HEK293 (cell line): ENCODE results near the gene FNDC3A.

Experiments
- CTCF ChIA-PET: fragments of 350-600 bp; formaldehyde crosslinking; extraction: SDS; loops from one replicate; lab custom pipeline; 2021; ENCODE audit warnings: antibody characterized with exemption; lab: Yijun Ruan, JAX
- POLR2A ChIA-PET: fragments of 300-600 bp; formaldehyde crosslinking; extraction: SDS; loops from one replicate; lab custom pipeline; 2020; ENCODE audit warnings: antibody characterized with exemption, inconsistent platforms; lab: Yijun Ruan, JAX
- H3K27ac ChIP-seq: fragments of 200-500 bp; sonication (Bioruptor generic); 2 replicates; pipeline ENCODE4 v1.5.1; 2014; ENCODE audit warnings: low read depth, low read length, control low read depth, inconsistent platforms; ENCODE audit errors: extremely low read depth
- H3K36me3 ChIP-seq, 2 experiments: fragments of 200-500 bp in 1 of 2; sonication (Bioruptor generic) in 1 of 2; 1 replicate in 1 of 2; 2 replicates in 1 of 2; pipeline ENCODE4 v1.5.1; 2014 to 2017; ENCODE audit warnings: inconsistent platforms in 2 of 2, low read length in 2 of 2; ENCODE audit not compliant: control insufficient read depth in 2 of 2, insufficient read depth in 1 of 2
- H3K4me1 ChIP-seq: fragments of 200-500 bp; sonication (Bioruptor generic); 2 replicates; pipeline ENCODE4 v1.5.1; 2014; ENCODE audit warnings: mild to moderate bottlenecking, low read length, inconsistent platforms; ENCODE audit not compliant: control insufficient read depth, insufficient read depth
- H3K4me3 ChIP-seq: 2 replicates; pipeline ENCODE4 v1.5.1; 2011; ENCODE audit warnings: low read depth, mild to moderate bottlenecking, control low read depth, low read length, moderate library complexity
- H3K9me3 ChIP-seq: fragments of 200-500 bp; sonication (Bioruptor generic); 2 replicates; pipeline ENCODE4 v1.5.1; 2014; ENCODE audit warnings: low read depth, low read length, inconsistent platforms; ENCODE audit not compliant: control insufficient read depth, insufficient read depth
- GFI1B ChIP-seq: fragments of 450-650 bp; formaldehyde crosslinking; IDR thresholded peaks from 2 replicates; pipeline ENCODE4 v1.5.1; 2016; ENCODE audit warnings: missing biosample characterization, missing genetic modification characterization
- HOXA7 ChIP-seq: sonication (generic); formaldehyde crosslinking; IDR thresholded peaks from 2 replicates; pipeline ENCODE4 v1.8.1; 2022; ENCODE audit warnings: missing genetic modification reagents, borderline replicate concordance
- HOXD13 ChIP-seq: sonication (generic); formaldehyde crosslinking; IDR thresholded peaks from 2 replicates; pipeline ENCODE4 v1.8.0; 2022; ENCODE audit warnings: missing genetic modification reagents, borderline replicate concordance
- KLF10 ChIP-seq: fragments of 450-650 bp; IDR thresholded peaks from 2 replicates; pipeline ENCODE4 v1.5.1; 2018; ENCODE audit warnings: missing biosample characterization, mild to moderate bottlenecking, missing genetic modification characterization
- KLF16 ChIP-seq: fragments of 450-650 bp; formaldehyde crosslinking; IDR thresholded peaks from 2 replicates; pipeline ENCODE4 v1.5.1; 2017; ENCODE audit warnings: missing biosample characterization, missing genetic modification characterization
- YY1 ChIP-seq: fragments of 450-650 bp; formaldehyde crosslinking; IDR thresholded peaks from 2 replicates; pipeline ENCODE4 v1.5.1; 2018; ENCODE audit warnings: missing biosample characterization, missing genetic modification characterization
- ZFP3 ChIP-seq: fragments of 450-650 bp; formaldehyde crosslinking; IDR thresholded peaks from 2 replicates; pipeline ENCODE4 v1.5.1; 2016; ENCODE audit warnings: low read depth, missing biosample characterization, missing genetic modification characterization
- ZNF146 ChIP-seq: fragments of 450-650 bp; formaldehyde crosslinking; IDR thresholded peaks from 2 replicates; pipeline ENCODE4 v1.5.1; 2016; ENCODE audit warnings: missing biosample characterization, missing genetic modification characterization
- ZNF157 ChIP-seq: fragments of 450-650 bp; formaldehyde crosslinking; IDR thresholded peaks from 2 replicates; pipeline ENCODE4 v1.5.1; 2016; ENCODE audit warnings: missing biosample characterization, missing genetic modification characterization
- ZNF16 ChIP-seq: fragments of 450-650 bp; formaldehyde crosslinking; IDR thresholded peaks from 2 replicates; pipeline ENCODE4 v1.5.1; 2016; ENCODE audit warnings: low read depth, missing biosample characterization, missing genetic modification characterization
- ZNF223 ChIP-seq: fragments of 450-650 bp; formaldehyde crosslinking; IDR thresholded peaks from 2 replicates; pipeline ENCODE4 v1.5.1; 2016; ENCODE audit warnings: missing biosample characterization, missing genetic modification characterization
- ZNF23 ChIP-seq: fragments of 450-650 bp; formaldehyde crosslinking; IDR thresholded peaks from 2 replicates; pipeline ENCODE4 v1.5.1; 2016; ENCODE audit warnings: missing biosample characterization, missing genetic modification characterization, borderline replicate concordance
- ZNF324 ChIP-seq: fragments of 450-650 bp; formaldehyde crosslinking; IDR thresholded peaks from 2 replicates; pipeline ENCODE4 v1.5.1; 2016; ENCODE audit warnings: missing biosample characterization, missing genetic modification characterization
- ZNF341 ChIP-seq: fragments of 450-650 bp; formaldehyde crosslinking; IDR thresholded peaks from 2 replicates; pipeline ENCODE4; 2016; ENCODE audit warnings: low read depth, missing biosample characterization, missing genetic modification characterization
- ZNF354C ChIP-seq: fragments of 450-650 bp; formaldehyde crosslinking; IDR thresholded peaks from 2 replicates; pipeline ENCODE4 v1.5.1; 2016; ENCODE audit warnings: missing biosample characterization, missing genetic modification characterization, low read depth, borderline replicate concordance
- ZNF404 ChIP-seq: fragments of 450-650 bp; formaldehyde crosslinking; IDR thresholded peaks from 2 replicates; pipeline ENCODE4 v1.5.1; 2017; ENCODE audit warnings: missing biosample characterization, missing genetic modification characterization
- ZNF600 ChIP-seq: fragments of 450-650 bp; formaldehyde crosslinking; IDR thresholded peaks from 2 replicates; pipeline ENCODE4 v1.5.1; 2016; ENCODE audit warnings: missing biosample characterization, missing genetic modification characterization
- ZNF654 ChIP-seq: fragments of 450-650 bp; formaldehyde crosslinking; IDR thresholded peaks from 2 replicates; pipeline ENCODE4 v1.5.1; 2016; ENCODE audit warnings: low read depth, missing biosample characterization, missing genetic modification characterization
- ZNF664 ChIP-seq: fragments of 450-650 bp; formaldehyde crosslinking; IDR thresholded peaks from 2 replicates; pipeline ENCODE4 v1.5.1; 2016; ENCODE audit warnings: missing biosample characterization, missing genetic modification characterization
- ZNF747 ChIP-seq: fragments of 450-650 bp; formaldehyde crosslinking; IDR thresholded peaks from 2 replicates; pipeline ENCODE4 v1.5.1; 2016; ENCODE audit warnings: missing biosample characterization, missing genetic modification characterization
- TF ChIP-seq, protein P1 (sequence below): fragments of 450-650 bp; formaldehyde crosslinking; IDR thresholded peaks from 2 replicates; pipeline ENCODE4 v1.5.1; 2016; ENCODE audit warnings: missing biosample characterization, missing genetic modification characterization
- TF ChIP-seq, protein P2 (sequence below): fragments of 450-650 bp; formaldehyde crosslinking; IDR thresholded peaks from 2 replicates; pipeline ENCODE4 v1.5.1; 2016; ENCODE audit warnings: missing biosample characterization, missing genetic modification characterization
- TF ChIP-seq, protein P3 (sequence below): fragments of 450-650 bp; formaldehyde crosslinking; IDR thresholded peaks from 2 replicates; pipeline ENCODE4 v1.5.1; 2016; ENCODE audit warnings: missing biosample characterization, missing genetic modification characterization, borderline replicate concordance

FNDC3A gene

DNA sequence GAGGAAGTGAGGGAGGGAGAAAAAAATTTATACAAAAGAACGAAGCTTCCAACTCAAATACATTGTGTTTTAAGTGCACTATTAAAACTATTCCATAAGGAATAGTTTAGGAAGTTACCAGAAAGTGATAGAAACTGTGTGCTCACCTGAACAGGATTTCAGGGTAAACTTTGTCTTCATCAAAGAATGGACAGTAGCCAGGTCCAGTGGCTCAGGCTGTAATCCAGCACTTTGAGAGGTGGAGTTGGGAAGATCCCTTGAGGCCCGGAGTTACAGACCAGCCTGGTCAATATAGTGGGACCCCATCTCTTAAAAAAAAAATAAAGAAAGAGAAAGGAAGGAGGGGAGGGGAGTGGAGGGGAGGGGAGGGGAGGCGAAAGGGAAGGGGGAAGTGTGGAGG, 259.0 kb downstream of the FNDC3A start (continued):
- no peak for TF ChIP-seq ZNF223

DNA sequence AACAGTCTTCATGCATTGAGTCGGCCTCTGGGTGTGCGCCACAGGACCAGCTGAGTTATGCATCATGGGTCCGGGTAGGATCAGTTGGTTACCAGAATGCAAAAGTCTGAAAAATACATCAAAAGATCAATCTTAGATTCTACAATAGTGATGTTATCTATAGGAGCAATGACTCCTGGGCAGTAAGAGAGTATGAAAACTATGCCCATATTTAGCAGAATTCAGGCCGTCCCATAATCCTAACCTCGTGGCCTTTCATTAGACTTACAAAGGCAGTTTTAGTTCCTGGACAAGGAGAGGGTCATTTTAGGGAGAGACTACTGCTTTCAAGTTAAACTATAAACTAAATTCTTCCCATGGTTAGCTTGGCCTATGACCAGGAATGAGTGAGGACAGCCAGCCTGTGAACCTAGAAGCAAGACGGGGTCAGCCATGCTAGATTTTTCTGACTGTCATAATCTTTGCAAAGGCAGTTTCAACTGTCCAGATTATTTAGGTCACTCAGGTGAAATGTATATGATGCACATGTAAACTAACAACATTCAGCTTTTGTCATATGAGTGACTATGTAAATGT, 260.2 kb downstream of the FNDC3A start:
- no peaks in the 10 kb centered on the region for H3K4me1 ChIP-seq
- no peak overlapping the region for H3K27ac ChIP-seq
- ChIA-PET CTCF (interaction anchor here (0.6 kb wide), 1 partner anchor 718 kb away, joined by 3 read pairs; no protein-coding TSS in a partner anchor), POLR2A (no interaction called here)
- no peaks in the 10 kb centered on the region for H3K9me3 ChIP-seq
- no peaks in the 10 kb centered on the region for H3K36me3 ChIP-seq
- no peak overlapping the region for H3K4me3 ChIP-seq
- TF ChIP-seq ZNF16 (tag by site-specific recombination) (no peak), KLF10 (tag by site-specific recombination) (no peak), ZNF404 (tag by site-specific recombination) (no peak), KLF16 (tag by site-specific recombination) (no peak), ZNF23 (tag by site-specific recombination) (no peak), ZNF664 (tag by site-specific recombination) (no peak)
- TF ChIP-seq, protein P1, sequence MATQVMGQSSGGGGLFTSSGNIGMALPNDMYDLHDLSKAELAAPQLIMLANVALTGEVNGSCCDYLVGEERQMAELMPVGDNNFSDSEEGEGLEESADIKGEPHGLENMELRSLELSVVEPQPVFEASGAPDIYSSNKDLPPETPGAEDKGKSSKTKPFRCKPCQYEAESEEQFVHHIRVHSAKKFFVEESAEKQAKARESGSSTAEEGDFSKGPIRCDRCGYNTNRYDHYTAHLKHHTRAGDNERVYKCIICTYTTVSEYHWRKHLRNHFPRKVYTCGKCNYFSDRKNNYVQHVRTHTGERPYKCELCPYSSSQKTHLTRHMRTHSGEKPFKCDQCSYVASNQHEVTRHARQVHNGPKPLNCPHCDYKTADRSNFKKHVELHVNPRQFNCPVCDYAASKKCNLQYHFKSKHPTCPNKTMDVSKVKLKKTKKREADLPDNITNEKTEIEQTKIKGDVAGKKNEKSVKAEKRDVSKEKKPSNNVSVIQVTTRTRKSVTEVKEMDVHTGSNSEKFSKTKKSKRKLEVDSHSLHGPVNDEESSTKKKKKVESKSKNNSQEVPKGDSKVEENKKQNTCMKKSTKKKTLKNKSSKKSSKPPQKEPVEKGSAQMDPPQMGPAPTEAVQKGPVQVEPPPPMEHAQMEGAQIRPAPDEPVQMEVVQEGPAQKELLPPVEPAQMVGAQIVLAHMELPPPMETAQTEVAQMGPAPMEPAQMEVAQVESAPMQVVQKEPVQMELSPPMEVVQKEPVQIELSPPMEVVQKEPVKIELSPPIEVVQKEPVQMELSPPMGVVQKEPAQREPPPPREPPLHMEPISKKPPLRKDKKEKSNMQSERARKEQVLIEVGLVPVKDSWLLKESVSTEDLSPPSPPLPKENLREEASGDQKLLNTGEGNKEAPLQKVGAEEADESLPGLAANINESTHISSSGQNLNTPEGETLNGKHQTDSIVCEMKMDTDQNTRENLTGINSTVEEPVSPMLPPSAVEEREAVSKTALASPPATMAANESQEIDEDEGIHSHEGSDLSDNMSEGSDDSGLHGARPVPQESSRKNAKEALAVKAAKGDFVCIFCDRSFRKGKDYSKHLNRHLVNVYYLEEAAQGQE (tag by site-specific recombination) = no peak
- TF ChIP-seq, protein P2, sequence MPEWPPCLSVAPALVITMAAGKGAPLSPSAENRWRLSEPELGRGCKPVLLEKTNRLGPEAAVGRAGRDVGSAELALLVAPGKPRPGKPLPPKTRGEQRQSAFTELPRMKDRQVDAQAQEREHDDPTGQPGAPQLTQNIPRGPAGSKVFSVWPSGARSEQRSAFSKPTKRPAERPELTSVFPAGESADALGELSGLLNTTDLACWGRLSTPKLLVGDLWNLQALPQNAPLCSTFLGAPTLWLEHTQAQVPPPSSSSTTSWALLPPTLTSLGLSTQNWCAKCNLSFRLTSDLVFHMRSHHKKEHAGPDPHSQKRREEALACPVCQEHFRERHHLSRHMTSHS = no peak

DNA sequence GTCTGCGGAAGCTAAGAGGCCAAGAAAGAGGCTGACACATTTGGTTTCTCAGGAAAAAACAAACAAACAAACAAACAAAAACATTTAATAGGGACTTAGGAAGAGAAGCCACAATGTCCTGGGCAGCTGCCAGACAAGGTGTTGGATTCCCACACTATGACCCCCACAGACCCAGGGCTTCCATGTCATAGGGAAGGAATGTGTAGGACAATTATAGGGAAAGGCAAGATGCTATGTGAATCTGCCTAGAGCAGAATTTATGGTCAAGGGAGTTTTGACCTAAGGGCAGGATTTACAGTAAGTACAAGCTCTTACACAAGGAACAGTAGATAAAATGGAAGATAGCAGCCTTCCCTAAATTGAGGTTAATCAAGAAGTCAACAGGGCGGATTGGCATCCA, 262.9 kb downstream of the FNDC3A start:
- H3K36me3 ChIP-seq = no peaks in the 10 kb centered on the region
- no peaks in the 10 kb centered on the region for H3K4me1 ChIP-seq
- no peak overlapping the region for H3K27ac ChIP-seq
- TF ChIP-seq ZNF16 (tag by site-specific recombination) (no peak), ZFP3 (tag by site-specific recombination) (no peak), ZNF157 (tag by site-specific recombination) (no peak), HOXA7 (CRISPR knock-in tag) (no peak), ZNF341 (tag by site-specific recombination) (no peak), ZNF747 (no peak), ZNF146 (tag by site-specific recombination) (no peak), ZNF654 (tag by site-specific recombination) (no peak), YY1 (tag by site-specific recombination) (no peak), ZNF324 (no peak), HOXD13 (CRISPR knock-in tag) (no peak), ZNF354C (tag by site-specific recombination) (no peak), GFI1B (no peak), ZNF600 (tag by site-specific recombination) (no peak)
- TF ChIP-seq, protein P3, sequence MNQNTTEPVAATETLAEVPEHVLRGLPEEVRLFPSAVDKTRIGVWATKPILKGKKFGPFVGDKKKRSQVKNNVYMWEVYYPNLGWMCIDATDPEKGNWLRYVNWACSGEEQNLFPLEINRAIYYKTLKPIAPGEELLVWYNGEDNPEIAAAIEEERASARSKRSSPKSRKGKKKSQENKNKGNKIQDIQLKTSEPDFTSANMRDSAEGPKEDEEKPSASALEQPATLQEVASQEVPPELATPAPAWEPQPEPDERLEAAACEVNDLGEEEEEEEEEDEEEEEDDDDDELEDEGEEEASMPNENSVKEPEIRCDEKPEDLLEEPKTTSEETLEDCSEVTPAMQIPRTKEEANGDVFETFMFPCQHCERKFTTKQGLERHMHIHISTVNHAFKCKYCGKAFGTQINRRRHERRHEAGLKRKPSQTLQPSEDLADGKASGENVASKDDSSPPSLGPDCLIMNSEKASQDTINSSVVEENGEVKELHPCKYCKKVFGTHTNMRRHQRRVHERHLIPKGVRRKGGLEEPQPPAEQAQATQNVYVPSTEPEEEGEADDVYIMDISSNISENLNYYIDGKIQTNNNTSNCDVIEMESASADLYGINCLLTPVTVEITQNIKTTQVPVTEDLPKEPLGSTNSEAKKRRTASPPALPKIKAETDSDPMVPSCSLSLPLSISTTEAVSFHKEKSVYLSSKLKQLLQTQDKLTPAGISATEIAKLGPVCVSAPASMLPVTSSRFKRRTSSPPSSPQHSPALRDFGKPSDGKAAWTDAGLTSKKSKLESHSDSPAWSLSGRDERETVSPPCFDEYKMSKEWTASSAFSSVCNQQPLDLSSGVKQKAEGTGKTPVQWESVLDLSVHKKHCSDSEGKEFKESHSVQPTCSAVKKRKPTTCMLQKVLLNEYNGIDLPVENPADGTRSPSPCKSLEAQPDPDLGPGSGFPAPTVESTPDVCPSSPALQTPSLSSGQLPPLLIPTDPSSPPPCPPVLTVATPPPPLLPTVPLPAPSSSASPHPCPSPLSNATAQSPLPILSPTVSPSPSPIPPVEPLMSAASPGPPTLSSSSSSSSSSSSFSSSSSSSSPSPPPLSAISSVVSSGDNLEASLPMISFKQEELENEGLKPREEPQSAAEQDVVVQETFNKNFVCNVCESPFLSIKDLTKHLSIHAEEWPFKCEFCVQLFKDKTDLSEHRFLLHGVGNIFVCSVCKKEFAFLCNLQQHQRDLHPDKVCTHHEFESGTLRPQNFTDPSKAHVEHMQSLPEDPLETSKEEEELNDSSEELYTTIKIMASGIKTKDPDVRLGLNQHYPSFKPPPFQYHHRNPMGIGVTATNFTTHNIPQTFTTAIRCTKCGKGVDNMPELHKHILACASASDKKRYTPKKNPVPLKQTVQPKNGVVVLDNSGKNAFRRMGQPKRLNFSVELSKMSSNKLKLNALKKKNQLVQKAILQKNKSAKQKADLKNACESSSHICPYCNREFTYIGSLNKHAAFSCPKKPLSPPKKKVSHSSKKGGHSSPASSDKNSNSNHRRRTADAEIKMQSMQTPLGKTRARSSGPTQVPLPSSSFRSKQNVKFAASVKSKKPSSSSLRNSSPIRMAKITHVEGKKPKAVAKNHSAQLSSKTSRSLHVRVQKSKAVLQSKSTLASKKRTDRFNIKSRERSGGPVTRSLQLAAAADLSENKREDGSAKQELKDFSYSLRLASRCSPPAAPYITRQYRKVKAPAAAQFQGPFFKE (tag by site-specific recombination) = no peak
- H3K4me3 ChIP-seq = no peak overlapping the region
- H3K9me3 ChIP-seq = no peaks in the 10 kb centered on the region
- POLR2A ChIA-PET = no interaction called here
- CTCF ChIA-PET = interaction anchor here (0.6 to 1.5 kb wide), 2 partner anchors 42 to 248 kb away, joined by 3 to 8 read pairs; no protein-coding TSS in a partner anchor
